Measurements from ENCODE around the gene HDLBP.

Gene HDLBP

DNA sequence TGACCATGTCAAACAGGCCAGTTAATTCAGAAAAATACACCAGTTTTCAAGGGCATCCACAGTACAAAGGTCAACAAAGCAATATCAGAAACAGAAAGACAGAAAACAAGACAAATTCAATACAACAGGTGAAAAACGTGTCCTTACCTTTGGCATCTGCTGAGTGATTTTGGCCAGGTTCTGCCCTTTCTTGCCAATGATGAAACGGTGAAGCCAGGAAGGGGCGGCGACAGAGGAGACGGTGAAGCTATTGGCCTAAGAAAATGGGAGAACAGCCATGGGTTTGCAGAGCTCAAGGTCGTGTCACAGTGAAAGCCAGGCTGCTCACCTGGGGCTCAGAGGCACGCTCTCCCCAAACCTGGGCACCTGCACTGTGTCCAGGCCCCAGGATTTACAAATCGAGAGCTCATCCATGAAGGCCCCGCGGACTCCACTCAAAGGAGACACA lies 60.5 kb downstream of the HDLBP start:
- H3K27ac ChIP-seq: no peak overlapping the region
- no peak for TF ChIP-seq CTCF (conservative IDR thresholded peaks at IDR 0.05)
- no peak for TF ChIP-seq ZFX (IDR thresholded peaks at IDR 0.05)

DNA sequence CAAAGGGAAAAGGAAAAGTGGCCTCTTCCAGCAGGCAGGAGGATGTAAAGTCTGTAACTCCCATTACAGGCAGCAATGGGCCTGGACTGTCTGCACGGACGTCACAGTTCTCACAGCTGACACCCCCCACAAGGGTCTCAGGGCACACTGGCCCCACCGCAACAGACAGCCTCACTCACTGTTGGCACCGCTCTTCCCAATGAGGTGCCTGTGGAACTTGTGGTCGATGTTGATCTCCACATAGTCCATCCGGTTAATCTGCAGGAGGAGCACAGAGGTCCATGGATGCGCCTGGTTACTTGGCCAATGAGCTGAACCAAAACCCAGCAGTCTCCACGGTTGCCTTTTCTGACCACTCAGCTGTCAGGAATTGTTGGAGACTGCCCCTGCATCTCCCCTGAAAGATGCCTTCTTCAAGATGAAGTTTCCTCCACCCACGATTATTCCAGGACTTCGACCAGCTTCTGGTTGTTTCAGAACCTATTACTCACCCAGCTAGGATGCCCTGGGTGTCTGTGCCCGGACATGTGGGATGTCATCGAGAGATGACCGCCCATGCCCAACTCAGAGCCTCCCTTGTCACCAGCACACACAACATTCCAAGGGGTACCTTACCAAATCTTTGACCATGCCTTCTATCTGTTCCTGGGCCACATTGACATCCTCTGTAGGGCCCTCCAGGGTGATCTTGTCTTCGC lies 62.5 kb downstream of the HDLBP start:
- TF ChIP-seq CTCF (conservative IDR thresholded peaks at IDR 0.05): no peak
- no peak for TF ChIP-seq ZFX (IDR thresholded peaks at IDR 0.05)
- H3K27ac ChIP-seq: no peak overlapping the region

DNA sequence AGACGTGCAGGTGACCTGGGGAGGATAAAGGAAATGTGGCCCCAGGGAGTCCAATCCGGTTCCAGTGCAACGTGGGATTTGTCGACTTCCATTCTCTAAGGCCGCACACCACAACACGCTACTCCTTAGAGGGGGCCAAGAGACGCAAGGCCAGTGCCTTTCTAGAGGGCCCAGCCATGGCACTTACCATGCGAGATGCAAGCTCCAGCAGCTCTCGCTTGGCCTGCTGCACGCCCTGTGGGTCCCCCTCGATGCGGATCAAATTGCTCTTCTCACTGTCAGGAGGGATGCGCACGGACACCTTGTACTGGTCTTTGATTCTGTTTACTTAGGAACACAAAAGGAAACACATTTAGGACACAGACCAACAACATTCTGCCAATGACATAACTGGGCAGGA lies 65.8 kb downstream of the HDLBP start:
- no peak for TF ChIP-seq CTCF (conservative IDR thresholded peaks at IDR 0.05)
- TF ChIP-seq ZFX (IDR thresholded peaks at IDR 0.05): no peak

DNA sequence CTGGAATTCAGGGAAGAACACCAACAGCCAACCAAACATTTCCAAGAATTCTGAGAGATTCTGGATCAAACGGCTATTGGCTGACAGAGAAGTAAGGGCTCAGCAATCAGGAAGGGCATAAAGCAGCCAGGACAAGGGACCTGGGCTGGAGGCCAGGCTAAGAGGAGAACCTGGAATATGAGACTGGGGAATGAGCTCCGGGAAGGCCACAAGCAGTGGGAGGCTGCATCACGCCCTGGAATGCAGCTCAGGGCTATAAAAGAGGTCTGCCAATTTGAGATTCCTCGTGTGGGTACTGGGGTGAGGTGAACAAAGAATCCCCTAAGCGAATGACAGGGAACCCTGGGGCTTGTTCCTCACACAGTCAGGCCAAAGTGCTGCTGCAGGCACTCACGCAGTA lies 66.6 kb downstream of the HDLBP start:
- no peak overlapping the region; the same call in 1 of the 2 replicates for H3K27ac ChIP-seq
- no peak for TF ChIP-seq CTCF (conservative IDR thresholded peaks at IDR 0.05)
- TF ChIP-seq ZFX (IDR thresholded peaks at IDR 0.05): no peak

More for the DNA sequence above, 65.8 kb downstream of the HDLBP start:
- no peak overlapping the region; the same call in 1 of the 2 replicates for H3K27ac ChIP-seq

DNA sequence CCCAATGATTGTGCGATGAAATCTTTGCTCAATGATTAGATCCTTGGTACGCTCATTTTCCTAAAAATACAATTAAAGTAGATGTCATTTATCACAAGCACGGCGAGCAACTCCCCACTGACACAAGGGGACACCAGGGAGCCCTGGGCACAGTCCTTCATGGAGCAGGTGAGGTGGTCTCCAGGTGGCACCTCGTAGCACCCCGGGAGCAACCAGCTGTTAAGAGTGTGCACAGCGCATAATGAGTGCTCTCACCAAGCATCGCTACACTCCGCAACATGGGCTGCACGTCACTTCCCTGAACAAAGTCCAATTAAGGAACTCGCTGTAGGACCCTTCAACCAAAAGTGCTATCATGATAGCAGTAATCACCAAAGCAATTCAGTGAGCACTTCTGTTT lies 67.2 kb downstream of the HDLBP start:
- H3K27ac ChIP-seq: no peak overlapping the region
- TF ChIP-seq ZFX (IDR thresholded peaks at IDR 0.05): no peak
- no peak for TF ChIP-seq CTCF (conservative IDR thresholded peaks at IDR 0.05)

- TF ChIP-seq ZFX (IDR thresholded peaks at IDR 0.05) (no peak), CTCF (conservative IDR thresholded peaks at IDR 0.05) (no peak)
- no peak overlapping the region for H3K27ac ChIP-seq
Measured at GRCh38 chr2:241244368-241244767, 71.1 kb downstream of the HDLBP start.

- H3K27ac ChIP-seq: no peak overlapping the region
- no peak for TF ChIP-seq ZFX (IDR thresholded peaks at IDR 0.05)
- no peak for TF ChIP-seq CTCF (conservative IDR thresholded peaks at IDR 0.05)
Measured at GRCh38 chr2:241242306-241242705, 73.2 kb downstream of the HDLBP start.

Measured in C4-2B (cell line).